ENCODE data around the gene C14orf180.

The C14orf180 gene

DNA sequence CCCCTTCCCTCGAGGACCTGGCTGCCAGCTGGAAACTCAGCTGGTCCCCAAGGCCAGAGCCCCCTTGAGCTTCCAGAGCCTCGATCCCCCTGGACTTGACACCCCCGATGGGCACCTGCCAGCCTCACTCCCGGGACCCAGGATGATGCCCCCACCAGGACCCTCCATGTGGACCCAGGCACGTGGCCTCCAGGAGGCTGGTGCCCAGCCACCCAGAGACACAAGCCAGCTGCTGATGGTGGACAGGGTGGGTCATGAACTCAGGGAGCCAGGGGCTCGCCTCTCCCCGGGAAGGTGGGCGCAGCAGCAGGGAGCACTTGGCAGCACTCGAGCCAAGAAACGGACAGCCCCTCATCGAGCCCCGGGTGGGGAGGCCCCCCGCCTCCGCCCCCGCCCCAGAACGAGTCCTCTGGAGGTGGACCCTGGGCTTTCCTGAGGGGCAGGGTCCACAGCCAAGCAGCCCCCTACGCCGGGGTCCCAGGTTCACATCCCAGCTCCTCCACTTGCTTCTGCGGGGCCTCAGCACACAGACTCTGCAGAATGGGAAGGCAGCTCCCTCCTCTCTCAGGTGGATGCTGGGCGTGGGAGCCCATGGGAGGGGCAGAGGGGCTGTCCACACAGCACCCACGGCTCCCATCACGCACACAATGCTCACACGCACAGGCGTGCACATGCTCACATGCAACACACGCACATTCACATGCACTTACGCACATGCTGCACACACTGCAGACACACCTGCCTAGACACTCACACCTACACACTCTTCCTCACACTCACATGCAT lies 12.1 kb downstream of the C14orf180 start:
- TF ChIP-seq FOXP2 (optimal IDR thresholded peaks at IDR 0.05; ENCODE audit: borderline replicate concordance, extremely low read depth, extremely low read length, insufficient read depth), result no peak
- no peak for TF ChIP-seq SIN3A (IDR thresholded peaks at IDR 0.05; ENCODE audit: borderline replicate concordance, insufficient read depth, low read length)
- TF ChIP-seq TAF1 (IDR thresholded peaks at IDR 0.05; ENCODE audit: borderline replicate concordance, insufficient read depth, low read length), result no peak
- TF ChIP-seq POLR2AphosphoS5 (IDR thresholded peaks at IDR 0.05; ENCODE audit: low read depth, low read length), result no peak
- TF ChIP-seq REST (IDR thresholded peaks at IDR 0.05; ENCODE audit: insufficient read depth in 1 of 2, low read depth in 2 of 2, low read length in 2 of 2), result no peak

DNA sequence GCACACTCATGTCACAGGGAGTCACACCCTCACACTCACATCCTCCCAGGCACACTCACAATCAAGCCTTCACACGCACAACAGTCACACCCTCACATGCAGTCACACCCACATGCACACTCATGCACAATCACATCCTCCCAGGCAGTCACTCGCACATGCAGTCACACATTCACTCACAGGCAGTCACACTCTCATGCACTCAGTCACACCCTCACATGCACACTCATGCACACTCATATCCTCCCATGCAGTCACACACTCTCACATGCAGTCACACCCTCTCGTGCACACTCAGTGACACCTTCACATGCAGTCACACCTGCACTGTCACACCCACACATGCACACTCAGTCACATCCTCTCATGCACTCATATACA lies 12.7 kb downstream of the C14orf180 start:
- no peak for TF ChIP-seq SIN3A (IDR thresholded peaks at IDR 0.05; ENCODE audit: borderline replicate concordance, insufficient read depth, low read length)
- TF ChIP-seq POLR2AphosphoS5 (IDR thresholded peaks at IDR 0.05; ENCODE audit: low read depth, low read length), result no peak
- TF ChIP-seq FOXP2 (optimal IDR thresholded peaks at IDR 0.05; ENCODE audit: borderline replicate concordance, extremely low read depth, extremely low read length, insufficient read depth), result no peak
- TF ChIP-seq TAF1 (IDR thresholded peaks at IDR 0.05; ENCODE audit: borderline replicate concordance, insufficient read depth, low read length), result no peak
- no peak for TF ChIP-seq REST (IDR thresholded peaks at IDR 0.05; ENCODE audit: insufficient read depth in 1 of 2, low read depth in 2 of 2, low read length in 2 of 2)

GRCh38 chr14:104592785-104593184 lies 13.2 kb downstream of the C14orf180 start:
- TF ChIP-seq FOXP2 (optimal IDR thresholded peaks at IDR 0.05; ENCODE audit: borderline replicate concordance, extremely low read depth, extremely low read length, insufficient read depth) (no peak), REST (IDR thresholded peaks at IDR 0.05; ENCODE audit: insufficient read depth in 1 of 2, low read depth in 2 of 2, low read length in 2 of 2) (no peak), POLR2AphosphoS5 (IDR thresholded peaks at IDR 0.05; ENCODE audit: low read depth, low read length) (no peak), TAF1 (IDR thresholded peaks at IDR 0.05; ENCODE audit: borderline replicate concordance, insufficient read depth, low read length) (no peak), SIN3A (IDR thresholded peaks at IDR 0.05; ENCODE audit: borderline replicate concordance, insufficient read depth, low read length) (no peak)

- TF ChIP-seq POLR2AphosphoS5 (IDR thresholded peaks at IDR 0.05; ENCODE audit: low read depth, low read length) (no peak), FOXP2 (optimal IDR thresholded peaks at IDR 0.05; ENCODE audit: borderline replicate concordance, extremely low read depth, extremely low read length, insufficient read depth) (no peak), SIN3A (IDR thresholded peaks at IDR 0.05; ENCODE audit: borderline replicate concordance, insufficient read depth, low read length) (no peak), TAF1 (IDR thresholded peaks at IDR 0.05; ENCODE audit: borderline replicate concordance, insufficient read depth, low read length) (no peak), REST (IDR thresholded peaks at IDR 0.05; ENCODE audit: insufficient read depth in 1 of 2, low read depth in 2 of 2, low read length in 2 of 2) (no peak)
Measured at GRCh38 chr14:104593241-104593701, 13.7 kb downstream of the C14orf180 start.
